GM12875 (cell line): ENCODE measurements around the gene SIDT1.

Source experiments
- H3K4me3 ChIP-seq: one replicate; pipeline ENCODE4 v1.5.1; 2011; ENCODE audit warnings: low read depth, low read length, control low read depth
- CTCF ChIP-seq: IDR thresholded peaks from 2 replicates; pipeline ENCODE4 v1.5.1; 2011; ENCODE audit warnings: low read depth, mild to moderate bottlenecking, control low read depth, inconsistent platforms, low read length, moderate library complexity, borderline replicate concordance; ENCODE audit not compliant: insufficient read depth

The SIDT1 gene

DNA sequence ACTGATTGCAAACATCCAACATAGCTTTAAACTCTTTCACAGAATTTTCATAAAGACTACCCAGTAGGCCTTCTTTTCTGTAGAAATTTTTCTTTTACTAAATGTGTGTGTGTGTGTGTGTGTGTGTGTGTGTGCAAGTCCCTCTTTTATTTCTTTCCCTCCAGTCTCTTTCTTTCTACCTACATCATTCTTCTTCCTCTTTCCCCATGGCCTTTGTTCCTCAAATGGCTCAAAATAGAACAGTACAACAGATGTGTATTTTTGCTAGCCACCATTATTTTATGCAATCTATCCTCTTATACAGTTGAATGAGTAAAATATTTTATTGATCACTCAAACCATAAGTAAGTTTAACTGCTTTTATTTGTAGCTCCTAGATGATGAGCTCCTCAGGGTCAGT, 87.7 kb downstream of the SIDT1 start:
- no peak for TF ChIP-seq CTCF
- H3K4me3 ChIP-seq: no peak overlapping the region

GRCh38 chr3:113623324-113623723, 91.0 kb downstream of the SIDT1 start:
- H3K4me3 ChIP-seq: no peak overlapping the region
- no peak for TF ChIP-seq CTCF

DNA sequence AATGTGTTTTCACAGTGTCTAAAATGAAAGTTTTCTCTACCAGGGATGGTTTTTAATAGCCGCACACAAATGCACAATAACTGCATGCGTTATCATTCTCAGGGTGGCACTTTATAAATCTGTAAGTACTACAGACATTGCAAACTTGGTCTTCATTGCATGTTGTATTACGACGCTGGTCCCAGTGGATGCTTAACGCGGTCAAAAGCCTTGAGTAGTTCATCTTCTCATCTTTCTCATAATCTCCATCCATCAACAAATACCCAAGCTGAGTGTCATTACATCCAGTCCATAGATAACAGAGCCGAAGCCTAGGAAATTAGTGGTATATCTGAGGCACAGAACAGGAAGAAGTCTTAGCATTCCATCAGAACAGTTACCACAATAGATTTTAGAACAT, 91.5 kb downstream of the SIDT1 start:
- H3K4me3 ChIP-seq: no peak overlapping the region

GRCh38 chr3:113625834-113626233, 93.5 kb downstream of the SIDT1 start:
- TF ChIP-seq CTCF: no peak
- no peak overlapping the region for H3K4me3 ChIP-seq

More for the DNA sequence above, 91.5 kb downstream of the SIDT1 start:
- TF ChIP-seq CTCF: no peak

GRCh38 chr3:113626503-113627371, 94.4 kb downstream of the SIDT1 start:
- H3K4me3 ChIP-seq: no peak overlapping the region
- peak; percentile 83 for TF ChIP-seq CTCF

DNA sequence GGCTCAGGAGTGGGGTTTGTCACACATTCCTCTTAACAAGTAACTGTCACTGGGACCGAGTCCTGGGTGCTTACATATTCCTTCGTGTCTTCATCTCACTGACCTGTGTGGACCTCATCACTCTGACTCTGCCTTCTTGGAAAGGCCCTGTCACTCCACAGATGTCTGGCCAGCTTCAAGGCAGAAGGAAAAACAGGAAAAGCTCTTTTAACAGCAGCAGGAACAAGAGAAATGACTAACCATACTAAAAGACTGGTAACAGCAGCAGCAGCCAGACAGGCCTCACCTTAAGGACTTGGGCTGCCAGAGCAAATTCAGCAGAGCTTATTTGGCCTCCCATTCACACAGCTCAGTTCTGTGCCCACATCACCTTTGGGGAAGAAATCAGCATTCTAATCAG, 96.0 kb downstream of the SIDT1 start:
- TF ChIP-seq CTCF: no peak
- H3K4me3 ChIP-seq: no peak overlapping the region

GRCh38 chr3:113628788-113629187, 96.4 kb downstream of the SIDT1 start:
- no peak overlapping the region for H3K4me3 ChIP-seq
- TF ChIP-seq CTCF: no peak
